Stimulated activated CD8-positive, alpha-beta memory T cell treated with anti-CD3 and anti-CD28 coated beads, Interleukin-7, amount 100 ng/mL, for 48 hours (primary cell): ENCODE measurements around the gene KCTD2.
A peak's percentile ranks its signal among the peaks of the same experiment; 100 is the strongest.

Experiments
- DNase-seq, 2 donors: peaks; one replicate each; pipeline ENCODE4 v3.0.0-alpha.2; 2020; ENCODE audit warnings: low read depth in 1 of 2; ENCODE audit errors: extremely low read depth in 1 of 2

The KCTD2 gene

GRCh38 chr17:75094871-75095399, 47.9 kb downstream of the KCTD2 start:
- DNase-seq = no peak

DNA sequence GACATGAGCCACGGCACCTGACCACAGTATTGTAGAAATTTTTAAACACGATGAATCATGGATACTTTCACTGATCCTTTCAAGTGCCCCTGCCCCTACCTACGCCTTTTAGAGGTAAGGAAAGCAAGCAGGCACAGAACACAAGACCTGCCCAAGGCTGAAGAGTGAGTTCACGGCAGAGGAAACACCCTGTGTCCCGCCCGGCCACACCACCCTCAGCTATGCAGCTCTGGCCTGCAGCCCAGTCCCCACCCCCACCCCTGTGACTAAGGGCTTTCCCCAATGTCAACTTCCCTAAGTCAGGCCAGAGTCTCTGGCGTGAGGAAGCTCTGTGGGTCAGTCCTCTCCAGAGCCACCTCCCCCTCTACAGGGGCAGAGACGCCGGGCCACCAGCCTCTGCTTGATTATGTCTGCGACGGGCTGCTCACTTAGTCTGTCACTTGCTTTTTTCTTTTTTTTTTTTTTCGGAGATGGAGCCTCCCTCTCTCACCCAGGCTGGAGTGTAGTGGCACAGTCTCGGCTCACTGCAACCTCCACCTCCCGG, 49.1 kb downstream of the KCTD2 start:
- no peak for DNase-seq

DNA sequence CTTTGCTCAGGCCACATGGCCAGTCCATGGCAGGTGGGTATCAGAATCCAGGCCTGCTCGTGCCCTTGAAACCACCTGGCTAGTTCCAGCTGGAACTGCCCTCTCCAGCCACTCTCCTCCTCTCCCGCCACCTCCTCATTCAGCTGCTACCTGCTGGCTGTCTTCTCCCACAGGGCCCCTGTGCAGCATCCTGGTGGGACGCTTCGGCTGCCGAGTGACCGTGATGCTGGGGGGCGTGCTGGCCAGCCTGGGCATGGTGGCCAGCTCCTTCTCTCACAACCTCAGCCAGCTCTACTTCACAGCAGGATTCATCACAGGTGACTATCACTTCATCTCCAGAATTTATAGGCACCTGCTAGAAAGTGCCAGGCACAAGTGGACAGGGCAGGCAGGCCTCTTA, 50.8 kb downstream of the KCTD2 start:
- no peak for DNase-seq

- no peak for DNase-seq
Measured at GRCh38 chr17:75098861-75099260, 51.8 kb downstream of the KCTD2 start.

DNA sequence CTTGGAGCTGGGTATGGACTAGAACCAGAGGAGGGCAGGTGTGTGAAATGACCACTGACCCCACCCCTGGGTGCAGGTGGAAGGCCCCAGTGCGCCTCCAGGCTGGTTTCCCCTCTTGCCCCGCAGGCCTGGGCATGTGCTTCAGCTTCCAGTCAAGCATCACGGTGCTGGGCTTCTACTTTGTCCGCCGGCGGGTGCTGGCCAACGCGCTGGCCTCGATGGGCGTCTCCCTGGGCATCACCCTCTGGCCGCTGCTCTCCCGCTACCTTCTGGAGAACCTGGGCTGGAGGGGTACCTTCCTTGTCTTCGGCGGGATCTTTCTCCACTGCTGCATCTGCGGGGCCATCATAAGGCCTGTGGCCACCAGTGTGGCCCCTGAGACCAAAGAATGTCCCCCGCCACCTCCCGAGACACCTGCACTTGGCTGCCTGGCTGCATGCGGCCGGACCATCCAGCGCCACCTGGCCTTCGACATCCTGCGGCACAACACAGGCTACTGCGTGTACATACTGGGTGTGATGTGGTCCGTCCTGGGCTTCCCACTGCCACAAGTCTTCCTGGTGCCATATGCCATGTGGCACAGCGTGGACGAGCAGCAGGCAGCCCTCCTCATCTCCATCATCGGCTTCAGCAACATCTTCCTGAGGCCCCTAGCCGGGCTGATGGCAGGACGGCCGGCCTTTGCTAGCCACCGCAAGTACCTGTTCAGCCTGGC, 53.0 kb downstream of the KCTD2 start:
- no peak for DNase-seq

- no peak for DNase-seq
Measured at GRCh38 chr17:75102385-75102821, 55.4 kb downstream of the KCTD2 start.

- no peak for DNase-seq
Measured at GRCh38 chr17:75103601-75104554, 56.9 kb downstream of the KCTD2 start.

DNA sequence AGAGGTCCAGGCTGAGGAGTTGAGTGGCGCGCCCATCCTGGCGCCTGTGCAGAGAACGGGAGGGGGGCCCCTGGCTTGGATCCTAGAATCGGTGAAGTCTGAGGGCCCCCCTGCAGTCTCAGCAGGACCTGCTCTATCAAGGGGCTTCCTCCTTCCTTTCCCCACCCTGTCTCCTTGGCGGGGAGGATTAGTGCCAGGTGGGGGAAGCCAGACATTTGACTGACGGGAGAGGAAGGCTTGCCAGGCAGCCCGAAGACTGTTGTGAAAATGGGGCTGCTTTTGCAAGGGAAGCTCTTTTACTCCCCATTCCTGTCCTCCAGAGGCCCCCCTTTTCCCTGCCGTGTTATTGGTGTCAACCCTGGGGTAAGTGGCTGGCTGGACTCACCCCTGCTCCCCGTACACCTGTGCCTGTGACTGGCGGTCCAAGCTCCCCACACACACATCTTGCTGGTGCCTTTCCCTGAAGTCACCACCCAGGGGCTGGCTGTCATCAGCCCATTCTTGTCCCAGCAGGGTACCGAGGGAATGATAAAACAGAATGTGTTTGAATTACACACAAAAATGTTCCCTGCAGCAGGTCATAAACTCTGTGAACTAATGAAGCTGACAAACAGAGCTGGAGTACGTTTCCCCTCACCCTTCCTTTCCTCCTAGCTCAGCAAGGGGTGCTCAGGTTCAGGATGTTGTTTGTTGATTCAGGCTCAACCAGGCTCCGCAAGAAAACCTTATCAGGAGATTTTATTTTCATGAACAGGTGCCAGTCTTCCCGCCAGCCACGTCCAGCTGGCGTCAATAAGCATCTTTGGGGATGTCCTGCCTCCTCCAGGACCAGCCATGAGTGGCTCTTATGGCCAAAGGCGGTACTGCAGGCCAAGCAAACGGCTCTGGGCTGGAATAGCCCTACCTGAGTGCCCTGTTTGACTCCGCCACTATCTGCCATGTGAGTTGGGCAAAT, 58.4 kb downstream of the KCTD2 start:
- DNase-seq = no peak

DNA sequence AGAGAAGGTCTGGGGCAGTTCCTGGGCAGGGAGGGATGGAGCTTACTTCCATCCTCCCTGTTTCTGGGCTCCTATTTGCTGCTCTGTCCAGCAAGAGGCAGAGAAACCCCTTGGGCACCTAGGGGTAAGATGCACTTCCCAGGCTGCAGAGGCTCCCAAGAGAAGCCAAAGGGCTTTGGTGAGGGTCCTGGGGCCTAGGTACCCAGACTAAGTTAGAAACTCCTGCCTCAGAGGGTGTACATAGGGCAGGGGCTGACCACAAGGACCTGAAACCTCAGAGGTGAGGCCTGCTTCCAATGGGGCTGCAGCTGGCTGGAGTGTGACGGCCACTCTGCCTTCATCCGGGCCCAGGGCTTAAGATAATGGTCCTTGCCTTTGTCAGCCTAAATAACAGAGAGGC, 61.2 kb downstream of the KCTD2 start:
- no peak for DNase-seq

GRCh38 chr17:75109046-75109406, 62.0 kb downstream of the KCTD2 start:
- no peak for DNase-seq

- peak; percentile 88 for DNase-seq
Measured at GRCh38 chr17:75109407-75110233, 62.6 kb downstream of the KCTD2 start, which contains the start of gene ARMC7. Gene ARMC7, plus strand, starts transcription at chr17:75109969. Its CDS starts 320 bp downstream, at chr17:75110289.

- DNase-seq = no peak
Measured at GRCh38 chr17:75110234-75110937, 63.4 kb downstream of the KCTD2 start.

DNA sequence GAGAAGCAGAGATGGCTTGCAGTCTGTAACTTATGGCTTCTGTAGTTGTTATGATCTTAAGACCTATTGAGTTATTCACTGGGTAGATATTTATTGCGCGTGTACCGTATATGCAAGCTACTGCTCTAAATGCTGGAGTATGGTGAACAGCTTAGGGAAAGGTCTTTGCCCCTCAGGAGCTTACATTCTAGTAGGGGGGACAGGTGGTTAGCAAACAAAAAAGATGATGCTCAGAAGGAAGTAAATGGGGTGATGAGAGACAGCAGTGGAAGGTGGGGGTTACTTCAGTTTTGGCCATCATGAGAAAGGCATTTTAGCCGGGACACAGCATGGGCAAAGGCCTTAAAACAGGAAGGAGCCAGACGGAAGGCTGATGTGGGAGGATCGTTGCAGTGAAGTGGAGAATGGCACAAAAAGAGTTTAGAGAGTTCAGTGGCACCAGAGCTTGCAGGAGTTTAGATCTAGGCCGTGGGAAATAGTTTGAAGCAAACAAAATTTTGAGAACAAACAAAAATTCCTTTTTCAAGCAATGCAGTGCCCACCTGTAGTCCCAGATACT, 64.8 kb downstream of the KCTD2 start:
- DNase-seq = no peak

- peak; percentile 64 to 86 for DNase-seq
Measured at GRCh38 chr17:75113798-75114551, 67.0 kb downstream of the KCTD2 start.

DNA sequence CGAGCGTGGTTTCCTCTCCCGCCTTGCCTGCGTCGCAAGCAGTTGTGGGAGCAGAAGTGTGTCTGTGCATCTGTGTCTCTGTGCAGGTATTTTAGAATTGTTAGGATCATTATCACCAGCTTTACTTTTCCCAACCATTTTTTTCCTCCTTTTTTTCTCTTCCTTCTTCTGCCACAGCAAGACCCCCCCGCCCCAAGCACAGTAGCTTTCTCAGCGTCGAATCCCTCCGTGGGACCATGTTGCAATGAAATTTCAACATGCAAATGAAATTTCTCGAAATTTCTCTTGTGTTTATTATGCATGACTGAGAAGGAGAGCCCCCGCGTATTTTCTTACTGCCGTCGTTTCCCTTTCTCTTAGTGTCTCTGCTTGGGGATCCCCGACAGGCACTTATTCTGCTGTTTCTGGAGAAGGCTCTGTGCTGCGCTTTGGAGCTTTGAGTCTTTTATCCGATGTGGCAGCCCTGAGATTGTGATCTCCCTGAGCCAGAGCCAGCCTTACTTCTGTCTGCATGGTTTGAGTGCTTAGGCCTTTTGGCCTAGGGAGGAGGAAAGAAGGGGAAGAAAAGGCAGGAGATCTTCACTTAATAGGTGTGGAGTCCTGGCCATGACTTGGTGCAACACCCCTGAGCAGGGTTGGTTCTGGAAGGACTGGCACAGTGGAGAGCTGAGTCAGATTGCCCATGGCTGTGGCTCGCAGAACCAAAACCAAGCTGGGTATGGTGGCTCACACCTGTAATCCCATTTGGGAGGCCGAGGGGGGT, 67.7 kb downstream of the KCTD2 start:
- no peak for DNase-seq
